Measurements from ENCODE around the gene ARTN.

- TF ChIP-seq CTCF (IDR thresholded peaks at IDR 0.05), result no peak
- TF ChIP-seq POLR2A (IDR thresholded peaks at IDR 0.05), result no peak
Observed at GRCh38 chr1:43951021-43951985, 17.7 kb downstream of the ARTN start.

Measured in uterus (tissue), 2 donors.